Body of pancreas (tissue), 4 donors: ENCODE data around the gene TRUB2.

ENCODE experiments used
- POLR2A ChIP-seq, 3 donors: fragments of 450-650 bp; IDR thresholded peaks; one replicate each; pipeline ENCODE4 v1.6.1; 2016; ENCODE audit warnings: antibody characterized with exemption in 3 of 3, mild to moderate bottlenecking in 2 of 3
- TF ChIP-seq, protein P1 (sequence below), 7 experiments: fragments of 450-650 bp in 4 of 7; fragments of 200-600 bp in 3 of 7; sonication (generic) in 3 of 7; IDR thresholded peaks; one replicate each; pipeline ENCODE4 v1.5.1; 2016 to 2019; ENCODE audit warnings: antibody characterized with exemption in 7 of 7

- no peak for TF ChIP-seq POLR2A (IDR thresholded peaks at IDR 0.05)
- TF ChIP-seq, protein P1, sequence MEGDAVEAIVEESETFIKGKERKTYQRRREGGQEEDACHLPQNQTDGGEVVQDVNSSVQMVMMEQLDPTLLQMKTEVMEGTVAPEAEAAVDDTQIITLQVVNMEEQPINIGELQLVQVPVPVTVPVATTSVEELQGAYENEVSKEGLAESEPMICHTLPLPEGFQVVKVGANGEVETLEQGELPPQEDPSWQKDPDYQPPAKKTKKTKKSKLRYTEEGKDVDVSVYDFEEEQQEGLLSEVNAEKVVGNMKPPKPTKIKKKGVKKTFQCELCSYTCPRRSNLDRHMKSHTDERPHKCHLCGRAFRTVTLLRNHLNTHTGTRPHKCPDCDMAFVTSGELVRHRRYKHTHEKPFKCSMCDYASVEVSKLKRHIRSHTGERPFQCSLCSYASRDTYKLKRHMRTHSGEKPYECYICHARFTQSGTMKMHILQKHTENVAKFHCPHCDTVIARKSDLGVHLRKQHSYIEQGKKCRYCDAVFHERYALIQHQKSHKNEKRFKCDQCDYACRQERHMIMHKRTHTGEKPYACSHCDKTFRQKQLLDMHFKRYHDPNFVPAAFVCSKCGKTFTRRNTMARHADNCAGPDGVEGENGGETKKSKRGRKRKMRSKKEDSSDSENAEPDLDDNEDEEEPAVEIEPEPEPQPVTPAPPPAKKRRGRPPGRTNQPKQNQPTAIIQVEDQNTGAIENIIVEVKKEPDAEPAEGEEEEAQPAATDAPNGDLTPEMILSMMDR (IDR thresholded peaks at IDR 0.05), result no peak
These were observed 56.8 kb downstream of the TRUB2 start for GRCh38 chr9:128265348-128265847.
